Measurements from ENCODE around the gene CCR1. TPM values are rescaled to one million over a fixed set of nuclear protein-coding genes. Genes with fewer than 3 reads are reported as not detected.

CCR1 gene
- under 0.01 and 0.32 TPM in 2 replicates for total RNA-seq

- peak; percentile 71 for DNase-seq (ENCODE audit: low read depth)
- peak; percentile 90 for TF ChIP-seq CTCF (IDR thresholded peaks at IDR 0.05; ENCODE audit: insufficient read depth, low read depth, low read length)
- no peak within 1 kb of the TSS for H3K4me3 ChIP-seq (ENCODE audit: low read depth, low read length)
Measured at GRCh38 chr3:46208167-46208704, at the start of gene CCR1. Gene CCR1 (minus strand): TSS chr3:46208313. CDS start chr3:46204313, 4,000 bp downstream.

- TF ChIP-seq CTCF (IDR thresholded peaks at IDR 0.05; ENCODE audit: insufficient read depth, low read depth, low read length) = no peak
- no peak for DNase-seq (ENCODE audit: low read depth)
Measured at GRCh38 chr3:46252980-46253379, 44.9 kb upstream of the CCR1 start.

GRCh38 chr3:46245146-46245545 lies 37.0 kb upstream of the CCR1 start:
- no peak overlapping the region for H3K4me3 ChIP-seq (ENCODE audit: low read depth, low read length)
- no peak for DNase-seq (ENCODE audit: low read depth)
- TF ChIP-seq CTCF (IDR thresholded peaks at IDR 0.05; ENCODE audit: insufficient read depth, low read depth, low read length) = no peak

More at GRCh38 chr3:46252980-46253379, 44.9 kb upstream of the CCR1 start:
- H3K4me3 ChIP-seq (ENCODE audit: low read depth, low read length) = no peak overlapping the region

- H3K4me3 ChIP-seq (ENCODE audit: low read depth, low read length) = no peak overlapping the region
- no peak for TF ChIP-seq CTCF (IDR thresholded peaks at IDR 0.05; ENCODE audit: insufficient read depth, low read depth, low read length)
- DNase-seq (ENCODE audit: low read depth) = no peak
Measured at GRCh38 chr3:46243560-46243959, 35.4 kb upstream of the CCR1 start.

GRCh38 chr3:46242120-46242519 lies 34.0 kb upstream of the CCR1 start, which contains the start of gene CCR3:
Gene CCR3 (plus strand): TSS chr3:46242460. CDS start chr3:46265159, 22,699 bp downstream.
- no peak for TF ChIP-seq CTCF (IDR thresholded peaks at IDR 0.05; ENCODE audit: insufficient read depth, low read depth, low read length)
- no peak within 1 kb of the TSS for H3K4me3 ChIP-seq (ENCODE audit: low read depth, low read length)
- DNase-seq (ENCODE audit: low read depth) = no peak

- DNase-seq (ENCODE audit: low read depth) = no peak
- no peak for TF ChIP-seq CTCF (IDR thresholded peaks at IDR 0.05; ENCODE audit: insufficient read depth, low read depth, low read length)
- no peak overlapping the region for H3K4me3 ChIP-seq (ENCODE audit: low read depth, low read length)
Measured at GRCh38 chr3:46239952-46240351, 31.8 kb upstream of the CCR1 start.
